Astrocyte of the cerebellum (primary cell): Measurements from ENCODE around the gene TSSK3.

Source experiments
- DNase-seq: peaks from one replicate; pipeline ENCODE4 v3.0.0-alpha.2; 2011; ENCODE audit warnings: low read depth
- H3K4me3 ChIP-seq: 2 replicates; pipeline ENCODE4 v1.5.1; 2011; ENCODE audit warnings: mild to moderate bottlenecking, low read depth, low read length, moderate library complexity
- in situ Hi-C: cut with HindIII; loops from 2 replicates; pipeline ENCODE4 v1.10.0; 2017; ENCODE audit warnings: low sequenced_read_pairs
- TF ChIP-seq, protein P1 (sequence below): IDR thresholded peaks from 2 replicates; pipeline ENCODE4 v1.5.1; 2012; ENCODE audit warnings: low read length, low read depth, moderate library complexity, mild to moderate bottlenecking; ENCODE audit errors: missing control alignments

Gene TSSK3

DNA sequence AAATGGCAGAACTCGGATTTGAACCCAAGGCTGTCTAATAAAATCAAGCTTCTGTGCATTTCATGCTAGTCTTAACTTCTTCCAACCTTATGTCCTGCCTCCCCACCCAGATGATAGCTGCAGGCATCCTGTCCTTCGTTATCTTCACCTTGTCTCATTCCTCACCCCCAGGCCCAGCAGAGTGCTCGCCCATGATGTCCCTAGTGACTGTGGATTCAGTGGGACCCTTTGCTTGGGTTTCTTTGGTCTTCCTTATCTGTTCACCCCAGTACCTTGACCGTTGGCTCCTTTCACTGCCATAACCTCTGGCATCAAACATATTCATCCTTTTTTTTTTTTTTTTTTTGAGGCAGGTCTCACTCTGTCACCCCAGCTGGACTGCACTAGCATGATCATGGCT is 37.5 kb downstream of the TSSK3 start:
- no peak for DNase-seq
- TF ChIP-seq, protein P1, sequence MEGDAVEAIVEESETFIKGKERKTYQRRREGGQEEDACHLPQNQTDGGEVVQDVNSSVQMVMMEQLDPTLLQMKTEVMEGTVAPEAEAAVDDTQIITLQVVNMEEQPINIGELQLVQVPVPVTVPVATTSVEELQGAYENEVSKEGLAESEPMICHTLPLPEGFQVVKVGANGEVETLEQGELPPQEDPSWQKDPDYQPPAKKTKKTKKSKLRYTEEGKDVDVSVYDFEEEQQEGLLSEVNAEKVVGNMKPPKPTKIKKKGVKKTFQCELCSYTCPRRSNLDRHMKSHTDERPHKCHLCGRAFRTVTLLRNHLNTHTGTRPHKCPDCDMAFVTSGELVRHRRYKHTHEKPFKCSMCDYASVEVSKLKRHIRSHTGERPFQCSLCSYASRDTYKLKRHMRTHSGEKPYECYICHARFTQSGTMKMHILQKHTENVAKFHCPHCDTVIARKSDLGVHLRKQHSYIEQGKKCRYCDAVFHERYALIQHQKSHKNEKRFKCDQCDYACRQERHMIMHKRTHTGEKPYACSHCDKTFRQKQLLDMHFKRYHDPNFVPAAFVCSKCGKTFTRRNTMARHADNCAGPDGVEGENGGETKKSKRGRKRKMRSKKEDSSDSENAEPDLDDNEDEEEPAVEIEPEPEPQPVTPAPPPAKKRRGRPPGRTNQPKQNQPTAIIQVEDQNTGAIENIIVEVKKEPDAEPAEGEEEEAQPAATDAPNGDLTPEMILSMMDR = no peak
- in situ Hi-C loops = no loop called here
- no peak overlapping the region for H3K4me3 ChIP-seq

GRCh38 chr1:32400876-32401631 is 38.7 kb downstream of the TSSK3 start:
- TF ChIP-seq, protein P1 = peak; percentile 93
- peak; percentile 52 for DNase-seq
- in situ Hi-C loops = no loop called here
- H3K4me3 ChIP-seq = no peak overlapping the region

GRCh38 chr1:32404946-32405345 is 42.6 kb downstream of the TSSK3 start:
- DNase-seq = no peak
- in situ Hi-C loops = no loop called here
- H3K4me3 ChIP-seq = no peak overlapping the region
- TF ChIP-seq, protein P1 = no peak

GRCh38 chr1:32405672-32406467 is 43.5 kb downstream of the TSSK3 start:
- H3K4me3 ChIP-seq = no peak overlapping the region
- DNase-seq = no peak
- in situ Hi-C loops = no loop called here
- TF ChIP-seq, protein P1 = no peak

DNA sequence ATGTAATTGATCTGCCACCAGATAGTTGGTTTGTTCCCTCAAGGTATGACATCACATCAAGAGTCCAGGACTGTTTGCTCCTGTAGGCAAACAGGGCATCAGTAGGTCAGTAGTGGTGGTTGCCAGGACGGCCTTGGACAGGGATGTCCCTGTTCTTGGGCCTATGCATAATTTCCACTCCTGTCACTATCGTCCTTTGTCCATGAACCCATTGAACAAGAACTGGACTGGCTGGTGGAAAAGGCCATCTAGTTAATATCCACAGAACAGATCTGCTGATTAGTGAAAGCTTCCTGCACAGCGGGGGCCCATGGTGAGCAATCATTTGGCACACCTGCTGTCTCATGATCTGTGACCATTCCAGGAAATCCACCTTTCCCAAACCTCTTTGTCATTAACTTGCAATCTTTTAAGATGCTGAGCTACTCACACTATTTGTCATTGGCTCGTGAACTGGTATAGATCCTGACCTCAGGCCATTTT is 44.3 kb downstream of the TSSK3 start:
- in situ Hi-C loops = no loop called here
- no peak overlapping the region for H3K4me3 ChIP-seq
- DNase-seq = no peak
- TF ChIP-seq, protein P1 = no peak

DNA sequence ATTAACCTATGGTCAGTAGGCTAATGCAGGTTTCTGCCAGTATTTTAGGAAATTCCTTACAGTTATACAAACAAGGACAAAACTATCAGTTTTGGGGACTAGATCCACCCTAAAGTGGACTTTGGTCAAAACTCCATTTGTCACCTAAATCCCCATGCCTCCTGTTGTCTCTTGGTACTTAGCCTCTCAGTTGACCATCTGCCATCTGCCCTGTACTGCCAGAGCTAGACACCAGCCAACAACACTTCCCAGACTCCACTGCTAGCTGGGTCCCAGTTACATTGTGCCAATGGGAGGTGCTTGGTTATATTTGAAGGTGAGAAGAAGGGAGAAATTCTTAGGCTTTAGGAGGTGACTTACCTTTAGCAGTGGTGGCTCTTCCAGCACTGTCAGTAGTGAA is 48.9 kb downstream of the TSSK3 start:
- in situ Hi-C loops = no loop called here
- no peak for DNase-seq
- TF ChIP-seq, protein P1 = no peak

More for the DNA sequence above, 48.9 kb downstream of the TSSK3 start:
- H3K4me3 ChIP-seq = no peak overlapping the region
